Astrocyte (in vitro differentiated cells and primary cell): ENCODE data around the gene C1QTNF1.

Source experiments
- EZH2 ChIP-seq: IDR thresholded peaks from 2 replicates; pipeline ENCODE4 v1.6.1; 2012; ENCODE audit warnings: mild to moderate bottlenecking, low read length, inconsistent platforms; ENCODE audit not compliant: insufficient read depth
- TF ChIP-seq, protein P1 (sequence below): IDR thresholded peaks from 2 replicates; pipeline ENCODE4 v1.5.1; 2011; ENCODE audit warnings: low read depth, mild to moderate bottlenecking, inconsistent platforms, low read length, moderate library complexity; ENCODE audit not compliant: insufficient read depth

DNA sequence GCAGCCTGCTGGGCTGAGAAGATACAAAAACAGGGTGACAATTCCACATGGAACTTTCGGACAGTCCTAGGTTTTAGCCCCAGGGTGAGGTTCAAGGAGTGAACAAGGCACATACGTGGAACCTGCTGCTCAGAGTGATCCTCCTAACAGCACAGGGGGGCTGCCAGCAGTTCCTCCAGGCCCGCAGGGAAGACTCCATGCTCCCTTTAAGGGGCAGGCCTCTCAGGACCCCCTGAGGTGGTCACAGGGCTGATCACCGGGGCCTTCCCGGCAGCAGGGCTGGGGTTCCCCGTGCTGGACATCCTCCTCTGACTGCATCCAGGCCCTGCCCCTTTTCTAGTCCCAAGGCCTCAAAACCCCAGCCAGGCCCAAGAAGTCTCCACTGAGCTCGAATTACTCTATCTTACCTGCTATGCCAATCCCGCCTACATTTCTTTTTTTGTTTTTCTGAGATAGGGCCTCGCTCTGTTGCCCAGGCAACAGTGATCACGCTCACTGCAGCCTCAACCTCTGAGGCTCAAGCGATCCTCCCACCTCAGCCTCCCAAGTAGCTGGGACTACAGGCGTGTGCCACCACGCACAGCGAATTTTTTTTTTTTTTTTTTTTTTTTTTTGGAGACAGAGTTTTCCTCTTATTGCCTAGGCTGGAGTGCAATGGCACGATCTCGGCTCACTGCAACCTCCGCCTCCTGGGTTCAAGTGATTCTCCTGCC is 24.8 kb upstream of the C1QTNF1 start:
- TF ChIP-seq, protein P1, sequence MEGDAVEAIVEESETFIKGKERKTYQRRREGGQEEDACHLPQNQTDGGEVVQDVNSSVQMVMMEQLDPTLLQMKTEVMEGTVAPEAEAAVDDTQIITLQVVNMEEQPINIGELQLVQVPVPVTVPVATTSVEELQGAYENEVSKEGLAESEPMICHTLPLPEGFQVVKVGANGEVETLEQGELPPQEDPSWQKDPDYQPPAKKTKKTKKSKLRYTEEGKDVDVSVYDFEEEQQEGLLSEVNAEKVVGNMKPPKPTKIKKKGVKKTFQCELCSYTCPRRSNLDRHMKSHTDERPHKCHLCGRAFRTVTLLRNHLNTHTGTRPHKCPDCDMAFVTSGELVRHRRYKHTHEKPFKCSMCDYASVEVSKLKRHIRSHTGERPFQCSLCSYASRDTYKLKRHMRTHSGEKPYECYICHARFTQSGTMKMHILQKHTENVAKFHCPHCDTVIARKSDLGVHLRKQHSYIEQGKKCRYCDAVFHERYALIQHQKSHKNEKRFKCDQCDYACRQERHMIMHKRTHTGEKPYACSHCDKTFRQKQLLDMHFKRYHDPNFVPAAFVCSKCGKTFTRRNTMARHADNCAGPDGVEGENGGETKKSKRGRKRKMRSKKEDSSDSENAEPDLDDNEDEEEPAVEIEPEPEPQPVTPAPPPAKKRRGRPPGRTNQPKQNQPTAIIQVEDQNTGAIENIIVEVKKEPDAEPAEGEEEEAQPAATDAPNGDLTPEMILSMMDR, result no peak
- TF ChIP-seq EZH2, result no peak
